GM21576 (cell line): ENCODE data around the gene ARFGAP1.

ENCODE experiments used
- ATAC-seq: cut with Tn5 transposase; IDR thresholded peaks from one replicate; pipeline ENCODE4 v1.9.1; 2021; ENCODE audit warnings: mild to moderate bottlenecking, moderate library complexity; ENCODE audit not compliant: unreplicated experiment

The ARFGAP1 gene

GRCh38 chr20:63276956-63277355 is 4.3 kb downstream of the ARFGAP1 start:
- no peak for ATAC-seq

- ATAC-seq = no peak
These were observed 5.1 kb downstream of the ARFGAP1 start for GRCh38 chr20:63277466-63278272.

- no peak for ATAC-seq
These were observed 6.0 kb downstream of the ARFGAP1 start for GRCh38 chr20:63278661-63279060.

- no peak for ATAC-seq
These were observed 7.3 kb downstream of the ARFGAP1 start for GRCh38 chr20:63279931-63280330.

- ATAC-seq = no peak
These were observed 7.8 kb downstream of the ARFGAP1 start for GRCh38 chr20:63280371-63280770.

- no peak for ATAC-seq
These were observed 8.4 kb downstream of the ARFGAP1 start for GRCh38 chr20:63280929-63281545.

- no peak for ATAC-seq
These were observed 9.4 kb downstream of the ARFGAP1 start for GRCh38 chr20:63281742-63282665.

- no peak for ATAC-seq
These were observed 10.3 kb downstream of the ARFGAP1 start for GRCh38 chr20:63282946-63283345.

GRCh38 chr20:63283397-63284082 is 10.9 kb downstream of the ARFGAP1 start:
- ATAC-seq = no peak

- ATAC-seq = no peak
These were observed 11.4 kb downstream of the ARFGAP1 start for GRCh38 chr20:63284083-63284440.

- ATAC-seq = no peak
These were observed 11.9 kb downstream of the ARFGAP1 start for GRCh38 chr20:63284544-63284949.

- ATAC-seq = no peak
These were observed 12.4 kb downstream of the ARFGAP1 start for GRCh38 chr20:63284981-63285524.

GRCh38 chr20:63285636-63286615 is 13.3 kb downstream of the ARFGAP1 start:
- no peak for ATAC-seq

- no peak for ATAC-seq
These were observed 14.4 kb downstream of the ARFGAP1 start for GRCh38 chr20:63286781-63287696.

- ATAC-seq = no peak
These were observed 15.3 kb downstream of the ARFGAP1 start for GRCh38 chr20:63287697-63288580.

GRCh38 chr20:63288581-63289251 is 16.1 kb downstream of the ARFGAP1 start:
- ATAC-seq = no peak
